K562 (cell line): ENCODE measurements around the gene PSMA8. TPM values are rescaled to one million over a fixed set of nuclear protein-coding genes. Genes with fewer than 3 reads are reported as not detected.
A peak's percentile ranks its signal among the peaks of the same experiment; 100 is the strongest.

ENCODE experiments used
- ADNP ChIP-seq: fragments of 200-800 bp; sonication (Bioruptor generic); IDR thresholded peaks from 2 replicates; pipeline ENCODE4 v1.6.1; 2016; ENCODE audit warnings: missing genetic modification characterization, missing compliant biosample characterization
- ARHGAP35 ChIP-seq: fragments of 450-650 bp; IDR thresholded peaks from 2 replicates; pipeline ENCODE4 v1.6.1; 2018; ENCODE audit not compliant: partially characterized antibody
- ARID2 ChIP-seq: fragments of 450-650 bp; IDR thresholded peaks from 2 replicates; pipeline ENCODE4 v1.6.1; 2017; ENCODE audit warnings: antibody characterized with exemption, mild to moderate bottlenecking
- ARID3B ChIP-seq: fragments of 250-450 bp; sonication (Bioruptor Pico); IDR thresholded peaks from 2 replicates; pipeline ENCODE4 v1.4.0; 2020; ENCODE audit warnings: borderline replicate concordance
- ATF2 ChIP-seq: sonication (generic); formaldehyde crosslinking; IDR thresholded peaks from 2 replicates; pipeline ENCODE4 v1.8.1; 2022; ENCODE audit warnings: missing genetic modification reagents
- CREB3L1 ChIP-seq: fragments of 450-650 bp; IDR thresholded peaks from 2 replicates; pipeline ENCODE4 v1.6.1; 2014; ENCODE audit warnings: low read depth, mild to moderate bottlenecking, moderate library complexity, borderline replicate concordance
- DNMT1 ChIP-seq: fragments of 450-650 bp; IDR thresholded peaks from 2 replicates; pipeline ENCODE4 v1.6.1; 2016; ENCODE audit warnings: antibody characterized with exemption, mild to moderate bottlenecking
- FOXJ3 ChIP-seq: sonication (generic); formaldehyde crosslinking; IDR thresholded peaks from 2 replicates; pipeline ENCODE4 v1.4.0; 2020; ENCODE audit warnings: mild to moderate bottlenecking, missing genetic modification reagents
- GTF2A2 ChIP-seq: IDR thresholded peaks from 2 replicates; pipeline ENCODE4 v1.6.1; 2016; ENCODE audit warnings: mild to moderate bottlenecking, missing genetic modification characterization, missing compliant biosample characterization
- HMG20B ChIP-seq: fragments of 250-450 bp; sonication (Bioruptor Pico); IDR thresholded peaks from 2 replicates; pipeline ENCODE4 v1.5.0; 2021; ENCODE audit warnings: mild to moderate bottlenecking
- ILK ChIP-seq: fragments of 450-650 bp; IDR thresholded peaks from 2 replicates; pipeline ENCODE4 v1.6.1; 2016; ENCODE audit warnings: missing genetic modification characterization, low read depth, mild to moderate bottlenecking, missing compliant biosample characterization, moderate library complexity, borderline replicate concordance
- IRF1 ChIP-seq: sonication (generic); formaldehyde crosslinking; IDR thresholded peaks from 2 replicates; pipeline ENCODE4 v1.8.0; 2022; ENCODE audit warnings: missing genetic modification reagents, mild to moderate bottlenecking, borderline replicate concordance
- KAT7 ChIP-seq: sonication (generic); formaldehyde crosslinking; IDR thresholded peaks from 2 replicates; pipeline ENCODE4 v1.8.0; 2022; ENCODE audit warnings: missing genetic modification reagents, mild to moderate bottlenecking, borderline replicate concordance
- MEIS2 ChIP-seq: fragments of 450-650 bp; IDR thresholded peaks from 2 replicates; pipeline ENCODE4 v1.6.1; 2014; ENCODE audit warnings: mild to moderate bottlenecking; ENCODE audit not compliant: partially characterized antibody
- MXI1 ChIP-seq: IDR thresholded peaks from 2 replicates; pipeline ENCODE4 v1.6.1; 2011; ENCODE audit warnings: low read depth, mild to moderate bottlenecking, improper control_type of control experiment, low read length
- SIRT6 ChIP-seq: IDR thresholded peaks from one replicate; pipeline ENCODE4 v1.6.1; 2012; ENCODE audit warnings: low read depth, mild to moderate bottlenecking, control low read depth, inconsistent platforms, low read length, moderate library complexity
- SMARCA5 ChIP-seq: fragments of 450-650 bp; IDR thresholded peaks from 2 replicates; pipeline ENCODE4 v1.6.1; 2016
- SREBF1 ChIP-seq: fragments of 150-350 bp; IDR thresholded peaks from 2 replicates; pipeline ENCODE4 v1.6.1; 2014; ENCODE audit warnings: antibody characterized with exemption, low read depth, low read length, borderline replicate concordance
- TAF15 ChIP-seq: fragments of 200-400 bp; formaldehyde crosslinking; IDR thresholded peaks from 2 replicates; pipeline ENCODE4 v1.6.1; 2017; ENCODE audit warnings: mild to moderate bottlenecking, low read depth, low read length, moderate library complexity
- ZBED1 ChIP-seq: IDR thresholded peaks from 2 replicates; pipeline ENCODE4 v1.6.1; 2014
- ZNF354B ChIP-seq: fragments of 250-450 bp; sonication (Bioruptor Pico); IDR thresholded peaks from 2 replicates; pipeline ENCODE4 v1.4.0; 2020
- ZNF384 ChIP-seq: IDR thresholded peaks from 2 replicates; pipeline ENCODE4 v1.6.1; 2012; ENCODE audit warnings: low read depth, low read length, improper control_type of control experiment
- ZNF695 ChIP-seq: fragments of 450-650 bp; formaldehyde crosslinking; IDR thresholded peaks from 2 replicates; pipeline ENCODE4 v1.4.0; 2020; ENCODE audit warnings: mild to moderate bottlenecking, moderate library complexity
- ZNF830 ChIP-seq: fragments of 250-450 bp; sonication (Bioruptor Pico); IDR thresholded peaks from 2 replicates; pipeline ENCODE4 v1.5.0; 2021; ENCODE audit warnings: mild to moderate bottlenecking
- polyA plus RNA-seq, 8 experiments: library from polyadenylated mRNA; depleted of rRNA in 4 of 8; stranded (reverse) in 5 of 8; unstranded in 3 of 8; fragments of >200 nt; fragmentation: Nextera tagmentation in 2 of 8; fragmentation: Illumina TruSeq in 1 of 8; extraction: Ambion mirVana in 2 of 8; extraction: Trizol in 1 of 8; gene quantifications; 2 replicates each; pipeline versions ENCODE4 v1.2.1 to v1.2.3, GENCODE V29; 2011 to 2014; ENCODE audit warnings: inconsistent platforms in 1 of 8, missing spikeins in 1 of 8
- total RNA-seq, 7 experiments: library from RNA; depleted of rRNA in 6 of 7; stranded (reverse); fragments of >200 nt in 6 of 7; fragmentation: Illumina TruSeq in 2 of 7; extraction: Trizol in 2 of 7; gene quantifications; 2 replicates each; pipeline versions ENCODE4 v1.2.1 to v1.2.3, GENCODE V29; 2011 to 2021; ENCODE audit warnings: low replicate concordance in 1 of 7

The PSMA8 gene
- total and polyA plus RNA-seq, 9 of the 15 experiments (the other 6 are each of a cell fraction or from before 2014, with no cell fraction given): not detected

GRCh38 chr18:26090130-26091046, 43.3 kb upstream of the PSMA8 start, which contains the start of gene SS18 (continued):
- TF ChIP-seq TAF15: no peak
- peak; percentile 91; the same call in 1 of the 2 replicates for TF ChIP-seq ZNF830 (CRISPR knock-in tag)
- no peak for TF ChIP-seq IRF1 (CRISPR knock-in tag)
- TF ChIP-seq ZNF354B (CRISPR knock-in tag): no peak
- peak; percentile 46; the same call in 1 of the 2 replicates for TF ChIP-seq HMG20B (CRISPR knock-in tag)
- no peak for TF ChIP-seq ILK
- no peak for TF ChIP-seq ARID2
- peak; percentile 38; the same call in 1 of the 2 replicates for TF ChIP-seq ZBED1
- TF ChIP-seq SMARCA5: no peak
- no peak for TF ChIP-seq SIRT6
- peak; percentile 73; the same call in 1 of the 2 replicates for TF ChIP-seq KAT7 (CRISPR knock-in tag)
- TF ChIP-seq MXI1: peak; percentile 9; the same call in 1 of the 2 replicates
- TF ChIP-seq FOXJ3: no peak
- TF ChIP-seq ATF2 (CRISPR knock-in tag): 0 out of 2 replicates have a peak, but pooled peaks have one; percentile 16
- no peak for TF ChIP-seq ARHGAP35
- 0 out of 2 replicates have a peak, but pooled peaks have one; percentile 5 for TF ChIP-seq ZNF695
- 0 out of 2 replicates have a peak, but pooled peaks have one; percentile 82 for TF ChIP-seq SREBF1
- TF ChIP-seq ARID3B (CRISPR knock-in tag): no peak
- peak; percentile 48 for TF ChIP-seq MEIS2
- peak; percentile 81 for TF ChIP-seq GTF2A2
- TF ChIP-seq DNMT1: no peak
- no peak for TF ChIP-seq ZNF384
- TF ChIP-seq CREB3L1: no peak
- no peak for TF ChIP-seq ADNP
